HL-60/S4 treated with phorbol 12-myristate 13-acetate at 8.2 ng/mL for 4 days and 3 days (cell line): ENCODE results near the gene DOCK1.

Experiments used
- in situ Hi-C: fragments of 300-500 bp; cut with MboI; formaldehyde crosslinking; loops from 2 replicates; pipeline ENCODE4 v1.15.0; 2022; ENCODE audit warnings: low sequenced_read_pairs

Gene DOCK1

DNA sequence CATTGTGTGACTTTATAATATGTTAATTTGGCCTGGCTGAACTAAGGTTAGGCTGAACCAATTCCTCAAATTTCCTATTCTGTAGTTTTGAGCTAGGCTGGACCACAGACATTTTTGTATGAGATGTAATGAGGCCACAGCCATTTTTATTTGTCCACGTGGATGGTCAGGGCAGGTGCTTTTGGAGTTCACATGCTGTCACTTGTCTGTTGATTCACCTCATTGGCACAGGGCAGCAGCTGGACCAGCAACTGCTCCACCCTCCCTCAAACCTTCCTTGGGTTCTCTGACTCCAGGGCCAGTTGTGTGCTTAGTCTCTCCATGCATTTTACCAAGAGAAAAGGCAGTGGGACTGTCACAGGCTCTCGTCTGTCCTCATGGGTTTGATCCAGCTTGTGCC is 567.7 kb downstream of the DOCK1 start:
- in situ Hi-C loops, result no loop called here

DNA sequence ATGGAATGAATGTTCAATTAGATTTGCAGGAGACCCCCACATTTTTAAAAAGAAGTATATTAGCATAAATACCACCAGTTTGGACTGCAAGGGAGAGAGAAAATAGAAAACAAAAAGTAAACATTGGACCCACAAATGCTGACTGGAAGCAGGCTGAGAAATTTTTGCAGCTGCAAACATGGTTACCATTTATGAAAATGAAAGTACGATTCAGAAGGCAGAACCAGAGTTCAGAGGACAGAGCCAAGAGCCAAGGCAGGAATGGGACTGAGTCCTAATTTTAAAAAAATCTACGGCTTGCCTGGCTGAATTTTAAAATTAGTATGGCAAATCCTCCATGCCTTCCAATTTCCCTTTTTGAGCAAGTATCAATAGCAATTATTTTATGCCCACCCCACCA is 569.3 kb downstream of the DOCK1 start:
- in situ Hi-C loops, result no loop called here

DNA sequence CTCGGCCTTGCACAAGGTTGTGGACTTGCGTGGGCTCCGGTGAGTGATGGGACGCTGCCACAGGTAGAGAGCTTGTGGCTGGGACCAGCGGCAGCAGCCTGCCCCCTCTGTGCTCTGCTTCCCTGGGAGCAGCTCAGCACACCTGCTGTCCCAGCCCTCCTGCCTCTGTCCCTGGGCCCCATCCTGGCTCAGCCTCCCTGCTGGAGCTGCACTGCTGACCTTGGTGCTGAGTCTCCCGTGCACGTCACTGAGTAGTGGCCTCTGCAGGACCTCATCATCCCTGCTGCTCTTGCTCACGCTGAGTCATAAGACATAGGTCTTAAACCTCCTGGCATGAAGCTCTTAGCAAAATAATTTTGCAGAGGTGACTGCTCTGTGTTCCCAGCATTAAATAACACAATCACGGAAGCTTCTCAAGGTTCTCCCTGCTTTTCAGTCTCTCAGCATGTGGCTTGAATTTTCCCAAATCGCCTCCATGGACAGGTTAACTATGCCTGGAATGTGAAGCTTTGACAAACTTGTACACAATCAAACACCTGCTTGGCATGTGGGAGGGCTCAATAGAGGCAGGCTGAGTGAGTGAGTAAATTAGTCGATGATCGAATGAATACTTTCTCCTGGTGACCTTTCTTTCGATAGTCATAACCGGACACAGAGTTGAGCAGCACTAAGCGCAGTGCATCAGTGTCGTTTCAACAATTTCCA is 580.1 kb downstream of the DOCK1 start:
- in situ Hi-C loops, result no loop called here

DNA sequence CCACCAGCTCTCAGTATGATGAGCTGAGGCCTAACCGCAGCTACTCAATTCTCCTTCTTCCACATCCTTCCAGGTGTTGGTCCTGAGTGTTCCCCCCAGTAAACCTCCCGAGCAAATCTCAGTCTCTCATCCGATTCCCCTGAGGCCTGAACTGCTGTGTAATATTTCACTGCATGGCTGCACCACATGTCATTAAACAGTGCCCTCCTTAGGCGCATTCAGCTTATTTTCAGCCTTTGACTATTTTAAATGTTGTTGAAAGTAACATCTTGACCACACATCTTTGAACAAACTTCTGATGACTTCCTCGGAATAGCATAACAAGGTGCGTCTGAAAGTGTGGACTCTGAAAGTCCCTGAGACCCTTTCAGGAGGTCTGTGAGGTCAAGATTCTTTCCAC is 581.1 kb downstream of the DOCK1 start:
- in situ Hi-C loops, result no loop called here

DNA sequence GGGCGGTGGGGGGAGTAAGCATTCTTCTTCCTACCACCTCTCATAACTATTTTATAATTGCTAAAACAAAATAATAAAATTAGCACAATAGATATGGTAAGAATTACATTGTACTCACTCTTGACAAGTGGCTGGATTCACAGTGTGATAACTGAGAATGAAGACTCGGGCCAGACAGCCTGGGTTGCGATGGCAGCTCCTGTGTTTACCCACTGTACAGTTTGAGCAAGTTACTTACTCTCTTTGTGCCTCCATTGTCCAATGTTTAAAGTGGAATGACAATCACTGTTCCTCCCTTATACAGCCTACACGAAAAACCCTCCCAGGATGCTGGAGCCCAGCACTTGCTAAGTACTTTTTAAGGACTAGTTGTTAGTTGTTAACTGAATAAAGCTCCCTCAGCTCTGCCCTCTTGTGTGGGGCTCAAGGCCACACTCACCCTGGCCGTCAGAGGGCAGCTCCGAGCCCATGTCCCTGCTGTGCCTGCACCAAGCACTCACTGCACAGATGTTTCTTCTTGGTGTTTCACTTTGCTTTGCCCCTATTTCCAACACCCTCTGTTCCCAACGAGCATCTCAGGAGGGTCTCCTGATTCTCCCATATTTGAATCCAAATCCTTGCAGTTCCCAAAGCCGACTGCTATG is 587.5 kb downstream of the DOCK1 start:
- in situ Hi-C loops, result no loop called here

DNA sequence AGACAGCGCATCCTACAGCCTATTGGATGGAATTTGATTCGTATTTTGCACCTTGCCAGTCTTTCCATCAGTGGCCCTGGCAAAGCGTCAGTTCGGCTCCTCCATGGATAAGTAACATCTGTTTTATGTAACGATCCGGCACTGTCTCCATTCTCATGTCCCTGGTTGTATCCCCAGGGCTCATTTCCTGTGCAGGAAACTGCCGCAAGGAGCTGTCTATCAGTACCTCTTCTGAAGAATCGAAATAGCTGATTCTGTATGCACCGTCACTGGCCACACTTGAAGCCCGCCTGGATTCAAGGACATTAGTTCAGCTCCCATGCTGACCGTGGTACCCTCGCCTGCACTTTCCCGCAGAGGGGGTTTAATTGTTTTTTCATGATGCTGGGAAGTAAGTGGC is 590.8 kb downstream of the DOCK1 start:
- in situ Hi-C loops, result no loop called here

DNA sequence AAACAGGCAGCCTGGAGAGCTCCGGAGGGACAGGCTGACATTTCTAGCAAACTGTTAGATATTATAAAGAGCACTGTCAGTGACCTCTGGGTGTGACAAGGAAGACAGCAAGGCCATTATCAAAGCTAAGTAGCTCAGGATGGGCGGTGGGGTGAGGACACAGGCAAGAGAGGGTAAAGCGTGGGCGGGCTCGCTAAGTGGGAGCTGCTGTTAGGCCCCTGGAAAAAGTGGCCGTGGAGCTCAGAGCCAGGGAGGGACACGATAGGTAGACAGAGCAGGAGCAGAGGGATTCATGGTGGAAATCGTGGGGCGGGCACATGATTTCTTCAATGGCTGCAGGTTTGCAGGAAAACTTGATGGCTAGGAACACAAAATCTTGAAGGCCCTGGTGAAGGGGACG is 592.5 kb downstream of the DOCK1 start:
- in situ Hi-C loops, result no loop called here

DNA sequence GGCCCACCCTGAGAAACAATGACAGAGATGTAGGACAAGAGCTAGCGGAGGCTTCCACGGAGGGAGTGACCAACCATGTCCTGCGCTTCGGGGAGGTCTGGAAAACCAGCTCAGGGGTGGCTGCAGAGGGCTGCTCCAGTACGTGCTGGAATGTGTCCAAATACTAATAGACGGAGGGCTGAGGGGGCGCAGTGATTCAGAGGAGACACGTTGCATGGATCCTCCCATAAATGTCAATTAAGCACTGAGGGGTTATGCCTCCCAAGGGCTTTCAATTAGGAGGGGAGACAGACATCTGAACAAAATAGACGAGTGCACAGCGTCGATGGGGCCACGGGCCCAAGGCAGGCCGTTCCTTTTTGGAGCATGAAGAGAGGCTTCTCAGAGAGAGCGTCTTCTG is 592.9 kb downstream of the DOCK1 start:
- in situ Hi-C loops, result no loop called here

DNA sequence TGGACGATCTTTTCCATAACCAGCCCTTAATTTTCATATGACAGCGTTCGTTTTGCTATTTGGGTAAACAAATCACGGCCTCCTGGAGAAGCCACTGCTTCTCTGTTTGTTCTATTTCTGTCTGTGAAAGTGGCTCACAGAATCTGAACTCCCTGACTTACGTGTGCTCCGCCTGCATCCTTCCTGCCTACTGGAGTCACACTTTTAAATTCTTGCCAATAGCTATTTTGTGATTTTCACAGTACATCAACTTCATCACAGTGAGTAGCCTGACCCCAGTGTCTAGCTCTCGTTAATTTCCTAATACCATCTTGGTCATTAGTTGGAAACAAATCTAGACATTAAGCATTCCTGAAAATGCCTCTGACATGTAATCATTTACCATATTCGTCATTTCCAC is 594.9 kb downstream of the DOCK1 start:
- in situ Hi-C loops, result no loop called here
